ENCODE data around the gene GCSH.

Gene GCSH

GRCh38 chr16:81136390-81137335, 40.5 kb upstream of the GCSH start:
- H3K27ac ChIP-seq: no peak overlapping the region
- no peak for DNase-seq (ENCODE audit: low spot score)
- no peak for TF ChIP-seq CTCF (IDR thresholded peaks at IDR 0.05)
- H3K4me3 ChIP-seq: no peak overlapping the region

GRCh38 chr16:81130126-81130525, 33.9 kb upstream of the GCSH start:
- no peak overlapping the region for H3K27ac ChIP-seq
- no peak for TF ChIP-seq CTCF (IDR thresholded peaks at IDR 0.05)
- no peak for DNase-seq (ENCODE audit: low spot score)
- H3K4me3 ChIP-seq: no peak overlapping the region

- Histone ChIP-seq H3K4me3 (no peak overlapping the region), H3K27ac (no peak overlapping the region)
- TF ChIP-seq CTCF (IDR thresholded peaks at IDR 0.05): no peak
- no peak for DNase-seq (ENCODE audit: low spot score)
Measured at GRCh38 chr16:81128726-81129524, 32.7 kb upstream of the GCSH start.

GRCh38 chr16:81127051-81127450, 30.9 kb upstream of the GCSH start:
- Histone ChIP-seq H3K27ac (no peak overlapping the region), H3K4me3 (no peak overlapping the region)
- TF ChIP-seq CTCF (IDR thresholded peaks at IDR 0.05): no peak
- DNase-seq (ENCODE audit: low spot score): no peak

GRCh38 chr16:81123092-81123852, 27.1 kb upstream of the GCSH start:
- Histone ChIP-seq H3K4me3 (no peak overlapping the region), H3K27ac (no peak overlapping the region)
- no peak for DNase-seq (ENCODE audit: low spot score)
- no peak for TF ChIP-seq CTCF (IDR thresholded peaks at IDR 0.05)

GRCh38 chr16:81121474-81121990, 25.3 kb upstream of the GCSH start:
- TF ChIP-seq CTCF (IDR thresholded peaks at IDR 0.05): no peak
- Histone ChIP-seq H3K27ac (no peak overlapping the region), H3K4me3 (no peak overlapping the region)
- DNase-seq (ENCODE audit: low spot score): no peak
